Gastroesophageal sphincter (tissue), 4 donors: ENCODE measurements around the gene STX19. TPM values are rescaled to one million over a fixed set of nuclear protein-coding genes. Genes with fewer than 3 reads are reported as not detected.

Experiments used
- ATAC-seq: fragments of 150-250 bp; one replicate; pipeline ENCODE4 v1.9.1; 2016; ENCODE audit warnings: mild to moderate bottlenecking, moderate library complexity
- H3K27ac ChIP-seq, 4 donors: fragments of 200-600 bp; sonication (generic) in 3 of 4; 1 replicate in 3 of 4; 2 replicates in 1 of 4; pipeline ENCODE4 v1.5.1; 2016 to 2019
- H3K27me3 ChIP-seq: fragments of 200-600 bp; sonication (generic); one replicate; pipeline ENCODE4 v1.5.1; 2019
- H3K36me3 ChIP-seq, 2 donors: fragments of 200-600 bp; sonication (generic); one replicate each; pipeline ENCODE4 v1.5.1; 2019; ENCODE audit warnings: control low read depth in 1 of 2
- H3K4me1 ChIP-seq, 3 donors: fragments of 200-600 bp; sonication (generic); 1 replicate in 2 of 3; 2 replicates in 1 of 3; pipeline ENCODE4 v1.5.1; 2016 to 2019; ENCODE audit warnings: control low read depth in 2 of 3
- H3K4me3 ChIP-seq, 2 donors: fragments of 200-600 bp; sonication (generic); one replicate each; pipeline ENCODE4 v1.5.1; 2019; ENCODE audit warnings: mild to moderate bottlenecking in 1 of 2, moderate library complexity in 1 of 2
- H3K9me3 ChIP-seq, 3 donors: fragments of 200-600 bp; sonication (generic); one replicate each; pipeline ENCODE4 v1.5.1; 2017 to 2019; ENCODE audit warnings: control low read depth in 2 of 3
- CTCF ChIP-seq, 4 experiments: fragments of 200-600 bp in 2 of 4; fragments of 450-650 bp in 2 of 4; sonication (generic) in 1 of 4; IDR thresholded peaks; one replicate each; pipeline ENCODE4 v1.5.1; 2017 to 2019; ENCODE audit warnings: antibody characterized with exemption in 4 of 4, mild to moderate bottlenecking in 2 of 4, moderate library complexity in 2 of 4
- EP300 ChIP-seq: sonication (generic); formaldehyde crosslinking; IDR thresholded peaks from one replicate; pipeline ENCODE4 v1.6.1; 2017; ENCODE audit warnings: antibody characterized with exemption, mild to moderate bottlenecking
- POLR2A ChIP-seq, 2 donors: fragments of 450-650 bp; IDR thresholded peaks; one replicate each; pipeline ENCODE4 v1.6.1; 2017; ENCODE audit warnings: antibody characterized with exemption in 2 of 2, mild to moderate bottlenecking in 2 of 2, moderate library complexity in 1 of 2
- POLR2AphosphoS5 ChIP-seq: sonication (generic); formaldehyde crosslinking; IDR thresholded peaks from one replicate; pipeline ENCODE4 v1.6.1; 2017; ENCODE audit warnings: antibody characterized with exemption
- WGBS, 2 donors: methylation state at CpG; one replicate each; pipeline ENCODE4 v1.1.5; 2018; ENCODE audit warnings: low coverage in 1 of 2; 5-methylcytosine and 5-hydroxymethylcytosine counted together
- total RNA-seq, 4 donors: library from RNA; depleted of rRNA; stranded (reverse); fragments of >200 nt; gene quantifications; one replicate each; pipeline ENCODE4 v1.1.0, GENCODE V29; 2016

Gene STX19
- total RNA-seq, 4 donors from 2014 or later, result 0.74 TPM; not detected in 3

- Histone ChIP-seq H3K36me3 (peaks cover 0 to 24% of the 10 kb centered on the region in 2 donors), H3K27me3 (no peaks in the 10 kb centered on the region), H3K4me1 (peaks cover 0 to 43% (median 12%) of the 10 kb centered on the region in 3 donors), H3K9me3 (no peaks in the 10 kb centered on the region), H3K4me3 (no peak overlapping the region), H3K27ac (no peak overlapping the region)
- 81 to 89% methylated on average over 4 to 5 of the region's 6 CpGs for WGBS, 2 donors
- TF ChIP-seq POLR2A (IDR thresholded peaks at IDR 0.05), result no peak
- no peak for TF ChIP-seq POLR2AphosphoS5
- no peak for TF ChIP-seq EP300
- TF ChIP-seq CTCF (IDR thresholded peaks at IDR 0.05), result no peak
- no peak for ATAC-seq
Observed at GRCh38 chr3:94066506-94067500, 38.4 kb upstream of the STX19 start.

GRCh38 chr3:94065819-94066480 is 37.6 kb upstream of the STX19 start:
- ATAC-seq, result no peak
- Histone ChIP-seq H3K4me3 (no peak overlapping the region), H3K36me3 (peaks cover 0 to 17% of the 10 kb centered on the region in 2 donors), H3K9me3 (no peaks in the 10 kb centered on the region), H3K27me3 (no peaks in the 10 kb centered on the region), H3K4me1 (peaks cover 0 to 45% (median 12%) of the 10 kb centered on the region in 3 donors), H3K27ac (no peak overlapping the region)
- 56 to 93% methylated on average over 1 of the region's 1 CpG for WGBS, 2 donors
- TF ChIP-seq EP300, result no peak
- TF ChIP-seq CTCF (IDR thresholded peaks at IDR 0.05), result no peak
- TF ChIP-seq POLR2A (IDR thresholded peaks at IDR 0.05), result no peak
- TF ChIP-seq POLR2AphosphoS5, result no peak

GRCh38 chr3:94065122-94065521 is 36.7 kb upstream of the STX19 start:
- TF ChIP-seq POLR2A (IDR thresholded peaks at IDR 0.05) (no peak), POLR2AphosphoS5 (no peak), CTCF (IDR thresholded peaks at IDR 0.05) (no peak), EP300 (no peak)
- peaks cover 0 to 23% of the 10 kb centered on the region in 2 donors for H3K36me3 ChIP-seq
- no peak overlapping the region for H3K4me3 ChIP-seq
- peaks cover 0 to 45% (median 12%) of the 10 kb centered on the region in 3 donors for H3K4me1 ChIP-seq
- H3K27ac ChIP-seq, result no peak overlapping the region
- H3K27me3 ChIP-seq, result no peaks in the 10 kb centered on the region
- ATAC-seq, result no peak
- H3K9me3 ChIP-seq, result no peaks in the 10 kb centered on the region
- 17 to 41% methylated on average over 1 of the region's 1 CpG for WGBS, 2 donors

GRCh38 chr3:94064243-94064860 is 36.0 kb upstream of the STX19 start:
- peaks cover 0 to 31% of the 10 kb centered on the region in 2 donors for H3K36me3 ChIP-seq
- H3K4me3 ChIP-seq, result peak overlapping the region in 1 of 2 donors; percentile 66
- H3K27ac ChIP-seq, result peak overlapping the region in 1 of 4 donors; percentile 92
- WGBS, 2 donors, result 79 to 80% methylated on average over 5 to 6 of the region's 6 CpGs
- H3K4me1 ChIP-seq, result peaks cover 0 to 45% (median 12%) of the 10 kb centered on the region in 3 donors
- H3K9me3 ChIP-seq, result no peaks in the 10 kb centered on the region
- H3K27me3 ChIP-seq, result no peaks in the 10 kb centered on the region
- TF ChIP-seq EP300 (no peak), POLR2AphosphoS5 (no peak), CTCF (IDR thresholded peaks at IDR 0.05) (no peak), POLR2A (IDR thresholded peaks at IDR 0.05) (no peak)
- no peak for ATAC-seq
